Esophagus muscularis mucosa (tissue), 4 donors: ENCODE results near the gene SH3RF3.

Experiments
- CTCF ChIP-seq, 3 experiments: fragments of 200-600 bp in 2 of 3; fragments of 450-650 bp in 1 of 3; sonication (generic) in 2 of 3; IDR thresholded peaks; one replicate each; pipeline ENCODE4 v1.5.1; 2017 to 2019; ENCODE audit warnings: antibody characterized with exemption in 3 of 3, mild to moderate bottlenecking in 2 of 3, moderate library complexity in 1 of 3
- EP300 ChIP-seq: sonication (generic); formaldehyde crosslinking; IDR thresholded peaks from one replicate; pipeline ENCODE4 v1.6.1; 2017; ENCODE audit warnings: antibody characterized with exemption
- POLR2A ChIP-seq: fragments of 450-650 bp; IDR thresholded peaks from one replicate; pipeline ENCODE4 v1.6.1; 2017; ENCODE audit warnings: antibody characterized with exemption, moderate library complexity, mild to moderate bottlenecking, low read depth
- POLR2AphosphoS5 ChIP-seq, 2 donors: sonication (generic); formaldehyde crosslinking; IDR thresholded peaks; one replicate each; pipeline ENCODE4 v1.6.1; 2017; ENCODE audit warnings: antibody characterized with exemption in 2 of 2

DNA sequence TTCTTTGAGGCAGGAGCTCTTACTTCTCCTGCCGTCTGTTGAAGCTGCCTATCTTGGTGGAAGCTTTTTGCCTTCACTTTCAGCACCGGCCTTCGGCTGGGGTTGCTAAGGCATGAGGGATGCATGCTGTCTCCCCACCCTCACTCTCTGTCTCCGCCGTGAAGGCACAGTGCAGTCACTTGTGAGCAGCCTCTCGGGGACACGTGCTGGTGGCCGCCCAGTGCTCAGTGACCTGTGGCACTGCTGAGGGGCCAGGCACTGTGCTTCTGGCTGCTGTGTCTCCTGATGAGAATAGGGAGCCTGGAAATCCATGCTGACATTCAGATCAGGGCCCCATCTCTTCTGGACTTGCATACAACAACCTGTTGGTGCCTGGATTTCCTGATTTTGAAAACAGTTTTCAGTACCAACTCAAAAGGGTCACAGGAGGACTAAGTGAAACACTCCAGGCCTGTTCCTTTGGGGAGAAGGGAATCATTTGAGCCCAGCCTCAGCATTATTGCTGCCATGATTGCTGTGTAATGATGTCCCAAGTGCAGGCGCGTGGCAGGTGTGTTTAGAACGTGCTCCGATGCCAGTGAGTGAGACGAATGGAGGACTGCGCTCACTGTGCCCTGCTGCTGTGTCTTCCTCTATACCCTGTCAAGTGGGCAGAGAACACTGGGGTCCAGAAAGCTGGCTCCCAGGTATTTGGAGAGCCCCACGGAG lies 266.6 kb downstream of the SH3RF3 start:
- TF ChIP-seq POLR2AphosphoS5 (IDR thresholded peaks at IDR 0.05) (no peak), CTCF (IDR thresholded peaks at IDR 0.05) (no peak), EP300 (no peak), POLR2A (no peak)
